ENCODE data around the gene SQSTM1.

DNA sequence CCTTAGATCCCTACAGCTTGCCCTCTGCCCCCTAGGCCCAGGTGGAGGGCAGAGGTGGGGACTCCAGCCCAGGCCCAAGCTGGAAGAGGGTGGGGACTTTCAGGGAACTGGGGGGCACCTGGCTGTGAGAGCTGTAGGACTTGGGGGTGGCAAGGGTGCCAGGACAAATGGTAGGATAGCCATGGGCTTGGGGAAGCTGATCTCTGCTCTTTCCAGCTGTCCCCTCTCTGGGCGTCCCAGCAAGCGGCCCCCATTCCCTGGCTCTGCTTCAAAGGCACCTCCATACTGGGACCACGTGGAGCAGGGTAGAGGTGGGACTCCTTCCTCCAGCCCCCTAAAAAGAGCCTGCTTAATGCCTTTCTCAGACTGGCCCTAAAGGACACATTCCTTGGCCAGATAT is 26.5 kb upstream of the SQSTM1 start:
- no peak for TF ChIP-seq POLR2A (IDR thresholded peaks at IDR 0.05)
- TF ChIP-seq, protein P1, sequence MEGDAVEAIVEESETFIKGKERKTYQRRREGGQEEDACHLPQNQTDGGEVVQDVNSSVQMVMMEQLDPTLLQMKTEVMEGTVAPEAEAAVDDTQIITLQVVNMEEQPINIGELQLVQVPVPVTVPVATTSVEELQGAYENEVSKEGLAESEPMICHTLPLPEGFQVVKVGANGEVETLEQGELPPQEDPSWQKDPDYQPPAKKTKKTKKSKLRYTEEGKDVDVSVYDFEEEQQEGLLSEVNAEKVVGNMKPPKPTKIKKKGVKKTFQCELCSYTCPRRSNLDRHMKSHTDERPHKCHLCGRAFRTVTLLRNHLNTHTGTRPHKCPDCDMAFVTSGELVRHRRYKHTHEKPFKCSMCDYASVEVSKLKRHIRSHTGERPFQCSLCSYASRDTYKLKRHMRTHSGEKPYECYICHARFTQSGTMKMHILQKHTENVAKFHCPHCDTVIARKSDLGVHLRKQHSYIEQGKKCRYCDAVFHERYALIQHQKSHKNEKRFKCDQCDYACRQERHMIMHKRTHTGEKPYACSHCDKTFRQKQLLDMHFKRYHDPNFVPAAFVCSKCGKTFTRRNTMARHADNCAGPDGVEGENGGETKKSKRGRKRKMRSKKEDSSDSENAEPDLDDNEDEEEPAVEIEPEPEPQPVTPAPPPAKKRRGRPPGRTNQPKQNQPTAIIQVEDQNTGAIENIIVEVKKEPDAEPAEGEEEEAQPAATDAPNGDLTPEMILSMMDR (IDR thresholded peaks at IDR 0.05): no peak
